GM19099 (cell line): ENCODE results near the gene POU6F2.

Experiments
- POLR2A ChIP-seq: IDR thresholded peaks from 3 replicates; pipeline ENCODE4 v1.6.1; 2011; ENCODE audit warnings: low read depth; ENCODE audit not compliant: insufficient read length; ENCODE audit errors: extremely low read depth

The POU6F2 gene

DNA sequence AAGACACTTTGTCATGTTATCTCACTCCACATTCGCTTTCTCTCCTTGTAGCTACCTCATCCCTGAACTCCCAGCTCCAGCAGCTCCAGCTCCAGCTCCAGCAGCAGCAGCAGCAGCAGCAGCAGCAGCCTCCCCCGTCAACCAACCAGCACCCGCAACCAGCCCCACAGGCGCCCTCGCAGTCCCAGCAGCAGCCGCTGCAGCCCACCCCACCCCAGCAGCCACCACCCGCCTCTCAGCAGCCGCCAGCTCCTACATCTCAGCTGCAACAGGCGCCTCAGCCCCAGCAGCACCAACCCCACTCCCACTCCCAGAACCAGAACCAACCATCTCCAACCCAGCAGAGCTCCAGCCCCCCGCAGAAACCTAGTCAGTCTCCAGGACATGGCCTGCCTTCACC is 361.9 kb downstream of the POU6F2 start:
- no peak for TF ChIP-seq POLR2A

DNA sequence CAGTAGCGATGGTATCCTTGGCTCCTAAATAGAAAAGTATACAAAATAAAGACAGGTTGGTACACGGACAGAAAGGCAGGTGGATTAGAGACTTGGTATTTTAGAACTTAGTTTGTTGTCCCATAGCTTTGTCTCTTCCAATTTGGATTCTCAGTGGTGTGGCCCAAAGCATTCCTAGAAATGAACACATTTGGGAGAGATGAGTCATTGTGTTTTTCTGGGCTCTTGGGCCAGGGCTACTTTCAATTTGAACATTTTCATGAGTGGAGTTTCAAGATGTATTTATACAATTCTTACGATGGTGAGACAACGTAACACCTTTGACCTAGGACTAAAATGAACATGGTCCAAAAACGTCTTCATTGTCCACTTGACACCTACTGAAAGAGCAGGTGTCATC is 363.4 kb downstream of the POU6F2 start:
- no peak for TF ChIP-seq POLR2A

DNA sequence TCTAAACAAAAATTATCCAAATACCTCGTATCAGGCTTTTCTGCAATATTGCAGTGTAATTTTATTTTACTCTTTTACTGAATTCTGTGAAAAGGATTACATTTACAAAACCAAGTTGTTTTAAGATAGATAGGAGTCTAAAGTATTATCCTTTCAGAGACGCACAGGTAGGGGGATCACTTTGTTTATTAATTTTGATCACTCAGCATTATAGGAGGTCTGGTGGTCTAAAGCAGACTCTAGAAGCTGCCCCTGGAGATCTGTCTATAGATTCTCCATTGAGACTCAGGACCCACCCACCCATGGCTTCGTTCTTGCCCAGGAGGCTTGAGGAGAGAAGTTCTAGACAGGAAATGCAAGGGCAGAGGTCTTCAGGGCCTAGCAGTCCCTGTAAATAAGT is 365.1 kb downstream of the POU6F2 start:
- no peak for TF ChIP-seq POLR2A

DNA sequence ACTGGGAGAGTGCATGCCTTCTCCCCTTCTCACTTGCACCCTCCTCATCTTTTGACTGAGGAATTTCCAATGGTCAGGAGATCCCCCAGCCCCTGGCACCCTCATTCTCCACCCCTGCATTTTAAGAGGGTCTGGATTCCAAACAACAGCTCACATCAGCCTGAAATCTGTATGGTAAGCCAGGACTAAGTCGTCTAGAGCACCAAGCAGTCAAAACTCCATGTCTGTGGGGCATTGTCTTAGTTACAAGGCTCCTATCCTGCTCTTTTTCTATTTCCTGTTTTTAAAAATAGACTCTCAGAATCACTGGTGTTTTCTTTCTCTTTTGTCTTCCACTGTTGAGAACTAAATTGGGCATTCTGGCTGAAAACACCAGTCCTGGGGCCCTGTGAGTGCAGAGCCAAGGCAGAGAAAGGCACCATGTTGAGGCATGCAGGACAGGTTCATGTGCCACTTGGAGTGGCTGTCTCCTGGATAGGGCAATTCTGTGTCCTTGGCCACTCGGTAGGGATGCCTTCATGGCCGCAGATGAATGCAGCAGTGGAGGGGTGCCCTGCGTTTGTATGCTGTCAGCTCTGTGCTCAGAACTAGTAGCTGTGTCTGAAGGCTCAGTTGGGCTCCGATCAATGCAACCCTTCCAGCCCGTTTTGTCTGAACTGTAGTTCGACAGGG is 371.9 kb downstream of the POU6F2 start:
- TF ChIP-seq POLR2A, result no peak

DNA sequence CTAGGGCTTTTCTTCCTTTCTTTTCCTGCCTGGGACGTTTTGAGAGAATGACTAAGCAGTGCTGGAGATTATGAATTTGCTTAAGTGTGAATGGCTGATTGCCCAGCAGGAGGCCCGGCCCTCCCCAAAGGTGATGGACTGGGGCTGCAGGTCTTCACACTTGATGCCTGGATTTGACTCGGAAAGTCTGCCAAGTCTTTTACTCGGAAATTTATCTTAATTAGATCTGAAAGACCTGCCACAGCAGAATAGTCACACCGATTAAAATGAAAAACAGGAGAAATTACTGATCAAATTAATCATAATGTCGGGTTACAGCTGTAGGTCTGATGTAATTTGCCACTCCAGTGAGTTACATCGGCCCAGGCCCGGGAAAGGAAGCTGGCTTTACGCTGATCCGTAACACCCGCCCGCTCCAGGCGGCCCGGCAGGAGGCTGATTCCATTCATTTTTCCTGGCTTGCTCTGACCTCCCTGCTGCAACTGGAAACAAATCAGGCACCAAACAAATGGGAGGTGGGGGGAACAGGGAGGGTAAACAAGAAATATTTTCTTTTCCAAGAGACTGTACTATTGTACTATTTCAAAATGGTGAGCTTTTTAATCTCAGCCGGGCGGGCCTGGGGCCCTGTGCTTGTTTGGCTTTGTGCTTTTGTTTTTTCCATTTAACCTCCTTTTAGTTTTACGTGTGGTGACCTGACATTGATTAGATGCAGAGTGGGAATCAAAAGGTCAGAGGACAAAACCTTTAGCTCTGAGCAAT is 376.1 kb downstream of the POU6F2 start:
- no peak for TF ChIP-seq POLR2A

DNA sequence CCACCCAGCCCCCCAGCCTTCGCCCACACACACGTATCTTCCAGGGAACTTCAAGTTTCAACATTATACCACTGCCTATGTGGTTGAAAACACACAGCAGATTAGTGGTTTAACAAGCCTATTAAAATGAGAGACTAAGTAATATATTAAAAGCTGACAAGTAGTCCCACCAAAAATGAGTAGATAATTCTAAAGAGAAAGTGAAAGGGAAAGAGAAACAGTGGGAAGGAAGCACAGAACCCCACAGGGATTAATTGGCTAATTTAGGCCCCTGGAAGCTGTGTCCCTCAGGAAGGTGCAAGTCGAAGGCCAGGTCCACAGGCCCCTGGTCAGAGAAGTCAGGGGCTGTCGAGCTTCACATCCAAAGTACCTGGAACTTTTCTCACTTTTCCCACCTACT is 378.0 kb downstream of the POU6F2 start:
- TF ChIP-seq POLR2A, result no peak

DNA sequence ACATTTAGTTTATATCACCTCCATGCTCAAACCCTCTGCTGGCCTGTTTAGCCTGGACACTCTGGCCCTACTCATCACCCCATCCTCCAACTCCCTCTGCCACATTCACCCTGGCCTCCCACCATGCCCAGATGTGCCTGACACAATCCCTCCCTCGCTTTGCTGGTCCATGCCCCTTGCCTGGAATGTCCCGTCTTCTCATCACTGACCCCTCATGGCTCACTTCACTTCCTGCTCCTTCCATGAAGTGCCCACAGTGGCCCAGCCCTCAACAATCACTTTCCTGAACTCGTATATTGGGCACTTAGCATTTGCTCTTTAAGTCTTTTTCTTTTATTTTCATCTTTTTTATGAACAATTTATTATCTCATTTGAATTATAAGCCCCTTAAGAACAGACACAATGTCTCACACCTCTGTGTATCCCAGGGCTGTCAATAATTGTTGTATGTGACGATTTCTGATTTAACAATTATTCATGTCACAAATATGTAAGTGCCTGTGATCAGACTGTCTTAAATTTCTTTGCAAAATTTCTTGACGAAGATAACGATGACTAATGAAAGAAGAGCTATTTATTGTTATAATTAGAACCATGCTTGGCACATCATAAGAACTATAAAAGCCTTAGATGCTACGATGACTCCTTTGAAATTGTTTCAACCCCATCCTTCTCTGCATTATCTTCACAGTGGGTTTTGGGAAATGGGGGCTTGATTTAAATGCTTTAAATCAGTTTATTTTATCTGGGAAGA is 378.6 kb downstream of the POU6F2 start:
- TF ChIP-seq POLR2A, result no peak

DNA sequence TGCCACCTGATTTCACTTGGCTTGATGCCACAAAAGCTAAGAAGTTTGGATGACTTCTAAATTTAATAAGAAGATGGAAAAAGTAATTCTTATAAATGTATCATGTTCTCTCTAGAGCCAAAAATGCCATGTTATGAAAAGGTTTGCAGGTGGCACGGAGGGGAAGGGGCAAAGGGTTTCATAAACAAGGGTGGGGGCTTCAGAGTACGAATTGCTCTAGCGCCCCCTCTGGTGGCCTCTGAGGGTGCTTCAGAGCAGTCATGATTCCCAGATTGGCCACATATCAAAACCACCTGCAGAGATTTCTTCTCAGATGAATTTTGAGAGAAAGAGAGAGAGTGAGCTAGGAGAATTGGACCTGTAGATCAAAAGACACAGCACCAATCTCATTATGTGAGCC is 379.9 kb downstream of the POU6F2 start:
- TF ChIP-seq POLR2A, result no peak

DNA sequence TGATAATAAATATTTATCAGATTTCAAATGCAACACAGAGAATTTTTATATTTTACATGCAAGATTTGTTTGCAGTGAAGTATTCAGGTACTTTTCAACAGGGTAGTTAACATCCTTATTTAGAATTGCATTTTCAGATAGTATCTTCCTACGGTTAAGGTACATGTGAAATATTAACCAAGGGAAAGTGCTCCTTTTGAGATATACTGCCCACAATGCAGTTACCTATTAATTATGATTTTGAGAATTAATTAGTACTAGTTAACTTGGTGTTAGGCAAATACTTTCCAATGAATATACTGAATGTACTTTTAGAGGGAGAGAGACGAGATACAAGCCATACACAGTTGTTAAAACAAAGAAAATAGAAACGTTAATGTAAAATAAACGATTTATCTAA is 382.3 kb downstream of the POU6F2 start:
- no peak for TF ChIP-seq POLR2A

DNA sequence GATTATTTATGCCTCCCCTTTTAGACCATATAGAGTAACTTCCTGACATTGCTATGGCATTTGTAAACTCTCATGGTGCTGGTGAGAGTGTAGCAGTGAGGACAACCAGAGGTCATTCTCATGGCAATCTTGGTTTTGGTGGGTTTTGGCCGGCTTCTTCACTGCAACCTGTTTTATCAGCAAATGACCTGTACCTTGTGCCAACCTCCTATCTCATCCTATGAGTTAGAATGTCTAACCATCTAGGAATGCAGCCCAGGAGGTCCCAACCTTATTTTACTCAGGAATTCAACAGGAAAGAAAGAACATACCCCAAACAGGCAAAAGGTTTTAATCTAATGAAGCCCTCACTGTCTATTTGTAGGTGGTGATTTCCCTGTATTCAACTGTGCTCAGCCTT is 383.1 kb downstream of the POU6F2 start:
- TF ChIP-seq POLR2A, result no peak

DNA sequence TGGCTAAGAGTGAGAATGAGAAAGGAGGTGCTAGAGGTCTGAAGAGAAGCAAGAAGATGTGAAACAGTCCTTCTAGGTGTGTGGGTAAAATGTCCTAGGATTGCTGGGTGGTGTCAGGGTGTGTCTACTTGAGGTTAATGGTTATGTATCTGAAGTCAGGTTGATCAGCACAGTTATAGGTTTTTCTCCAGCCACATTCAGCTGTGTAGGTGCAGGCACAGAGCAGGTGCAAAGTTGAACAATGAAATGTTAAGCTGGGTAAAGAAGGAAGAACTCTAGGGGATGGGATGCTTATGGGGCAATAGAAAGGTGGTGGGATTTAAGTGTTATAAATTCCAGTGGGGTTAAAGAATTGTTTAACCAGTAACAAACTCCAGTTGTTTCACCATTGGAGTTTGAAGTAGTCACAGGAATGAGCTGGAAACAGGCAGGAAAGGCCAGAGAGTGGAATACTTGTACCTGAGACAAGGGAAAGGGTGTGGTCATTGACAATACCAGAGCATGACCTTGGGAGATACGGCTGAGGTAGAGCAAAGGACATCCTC is 388.1 kb downstream of the POU6F2 start:
- no peak for TF ChIP-seq POLR2A

DNA sequence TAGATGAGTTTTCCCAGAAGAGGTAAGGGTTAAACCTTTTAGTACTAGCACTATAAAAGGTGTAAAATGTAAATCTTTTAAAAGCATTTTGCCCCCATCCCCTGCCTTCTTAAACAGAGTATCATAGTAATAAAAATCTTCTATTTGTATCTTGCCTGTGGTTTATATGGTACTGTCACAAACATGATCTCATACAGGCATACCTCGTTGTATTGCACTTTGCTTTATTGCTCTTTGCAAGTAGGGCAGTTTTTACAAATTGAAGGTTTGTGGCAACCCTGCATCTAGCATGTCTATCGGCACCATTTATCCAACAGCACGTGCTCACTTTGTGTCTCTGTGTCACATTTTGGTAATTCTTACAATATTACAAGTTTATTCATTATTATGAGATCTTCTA is 389.7 kb downstream of the POU6F2 start:
- no peak for TF ChIP-seq POLR2A

DNA sequence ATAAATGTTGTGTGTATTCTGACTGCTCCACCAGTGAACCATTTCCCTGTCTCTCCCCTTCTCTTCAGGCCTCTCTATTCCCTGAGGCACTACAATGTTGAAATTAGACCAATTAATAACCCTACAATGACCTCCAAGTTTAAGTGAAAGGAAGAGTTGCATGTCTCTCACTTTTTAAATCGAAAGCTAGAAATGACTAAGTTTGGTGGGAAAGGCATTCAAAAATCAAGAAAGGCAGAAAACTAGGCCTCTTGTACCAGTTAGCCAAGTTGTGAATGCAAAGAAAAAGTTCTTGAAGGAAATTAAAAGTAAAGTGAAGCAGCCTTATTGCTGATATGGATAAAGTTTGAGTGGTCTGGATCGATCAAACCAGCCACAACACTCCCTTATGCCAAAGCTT is 390.2 kb downstream of the POU6F2 start:
- TF ChIP-seq POLR2A, result no peak

DNA sequence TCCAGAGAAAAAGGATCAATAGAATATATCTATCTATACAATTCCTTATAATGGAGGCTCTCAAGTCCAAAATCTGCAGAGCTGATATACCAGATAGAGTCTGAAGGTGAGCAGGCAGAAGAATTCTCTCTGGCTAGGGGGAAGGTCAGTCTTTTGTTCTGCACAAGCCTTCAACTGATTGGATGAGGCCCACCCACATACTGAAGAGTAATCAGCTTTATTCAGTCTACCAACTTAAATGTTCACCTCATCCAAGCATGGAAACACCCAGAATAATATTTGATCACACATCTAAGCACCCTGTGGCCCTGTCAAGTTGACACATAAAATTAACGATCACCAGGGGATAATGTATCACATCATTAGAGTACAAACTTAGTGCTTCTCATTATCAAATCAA is 394.7 kb downstream of the POU6F2 start:
- no peak for TF ChIP-seq POLR2A

DNA sequence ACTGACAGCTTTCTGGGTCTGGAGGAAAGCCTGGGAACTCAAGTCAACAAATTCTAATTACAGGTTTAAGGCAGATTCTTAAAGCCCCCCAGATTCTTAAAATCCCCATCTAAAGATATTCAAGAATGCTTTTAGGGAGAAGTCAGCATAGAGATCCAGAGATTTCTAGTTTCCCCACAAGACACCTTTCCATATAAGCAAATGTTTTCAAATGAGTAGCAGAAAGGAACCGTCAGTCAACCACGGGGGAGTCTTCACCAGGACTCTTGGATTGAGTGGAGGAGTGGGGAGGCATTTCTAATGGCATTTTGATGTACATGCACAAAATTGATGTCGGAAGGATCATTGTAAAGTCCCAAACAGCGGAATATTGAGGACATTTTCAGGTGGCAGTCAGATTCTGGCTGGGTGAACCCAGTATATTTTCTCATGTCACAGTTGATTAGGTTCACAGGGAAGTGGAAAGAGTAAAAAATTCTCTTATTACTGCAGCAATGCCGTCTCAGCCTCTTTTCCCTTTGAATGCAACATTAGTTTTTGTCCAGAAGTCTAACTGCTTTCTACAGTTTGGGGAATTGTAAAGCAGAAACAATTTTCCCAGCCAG is 396.8 kb downstream of the POU6F2 start:
- no peak for TF ChIP-seq POLR2A
